HEK293T (cell line): ENCODE data around the gene ZNF280A.

ENCODE experiments used
- ARNT ChIP-seq: fragments of 450-650 bp; IDR thresholded peaks from 2 replicates; pipeline ENCODE4 v1.6.1; 2017; ENCODE audit warnings: mild to moderate bottlenecking
- BHLHE40 ChIP-seq: fragments of 450-650 bp; IDR thresholded peaks from 2 replicates; pipeline ENCODE4 v1.6.1; 2016; ENCODE audit warnings: mild to moderate bottlenecking, moderate library complexity, borderline replicate concordance
- ELF4 ChIP-seq: fragments of 450-650 bp; IDR thresholded peaks from 2 replicates; pipeline ENCODE4 v1.6.1; 2017; ENCODE audit warnings: antibody characterized with exemption
- FOXA1 ChIP-seq: fragments of 450-650 bp; IDR thresholded peaks from 2 replicates; pipeline ENCODE4 v1.6.1; 2016; ENCODE audit warnings: mild to moderate bottlenecking
- FOXK2 ChIP-seq: fragments of 450-650 bp; IDR thresholded peaks from 2 replicates; pipeline ENCODE4 v1.6.1; 2016; ENCODE audit warnings: mild to moderate bottlenecking
- FOXM1 ChIP-seq: fragments of 450-650 bp; IDR thresholded peaks from 2 replicates; pipeline ENCODE4 v1.6.1; 2017; ENCODE audit warnings: mild to moderate bottlenecking, borderline replicate concordance
- L3MBTL2 ChIP-seq: fragments of 450-650 bp; conservative IDR thresholded peaks from 2 replicates; pipeline ENCODE4 v1.6.1; 2016; ENCODE audit warnings: mild to moderate bottlenecking
- LEF1 ChIP-seq: fragments of 450-650 bp; IDR thresholded peaks from 2 replicates; pipeline ENCODE4 v1.6.1; 2017; ENCODE audit warnings: mild to moderate bottlenecking, borderline replicate concordance
- SP1 ChIP-seq: fragments of 450-650 bp; IDR thresholded peaks from 2 replicates; pipeline ENCODE4 v1.6.1; 2017
- SUZ12 ChIP-seq: fragments of 450-650 bp; IDR thresholded peaks from 2 replicates; pipeline ENCODE4 v1.6.1; 2016; ENCODE audit warnings: mild to moderate bottlenecking

DNA sequence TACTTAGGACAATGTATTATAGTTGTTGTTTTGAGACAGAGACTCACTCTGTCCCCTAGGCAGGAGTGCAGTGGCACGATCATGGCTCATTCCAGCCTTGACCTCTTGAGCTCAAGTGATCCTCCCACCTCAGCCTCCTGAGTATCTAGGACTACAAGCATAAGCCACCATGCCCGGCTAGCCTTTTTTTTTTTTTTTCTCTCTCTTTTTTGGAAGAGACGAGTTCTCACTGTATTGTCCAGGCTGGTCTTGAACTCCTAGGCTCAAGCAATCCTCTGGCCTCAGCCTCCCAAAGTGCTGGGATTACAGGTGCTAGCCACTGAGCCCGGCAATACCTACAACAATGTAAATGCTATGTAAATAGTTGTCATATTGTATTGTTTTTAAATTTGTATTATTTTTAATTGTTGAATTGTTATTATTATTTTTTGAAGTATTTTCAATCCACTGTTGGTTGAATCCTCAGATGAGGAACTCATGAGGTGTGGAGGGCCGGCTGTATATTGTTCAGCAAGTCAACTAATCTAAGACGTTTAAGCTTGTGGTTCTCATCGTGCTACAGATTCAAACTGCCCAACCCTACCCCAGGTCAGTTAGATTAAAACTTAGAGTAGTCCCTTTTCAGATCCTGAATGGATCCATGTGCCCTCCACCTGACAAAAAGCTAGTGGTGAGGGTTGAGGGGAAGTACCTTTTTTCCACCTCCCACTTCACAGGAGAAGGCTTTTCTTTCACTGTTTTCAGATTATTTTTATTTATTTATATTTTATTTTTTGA lies 11.9 kb upstream of the ZNF280A start:
- TF ChIP-seq FOXM1 (no peak), FOXA1 (no peak), ARNT (no peak), ELF4 (no peak), SP1 (no peak), SUZ12 (no peak), L3MBTL2 (no peak), LEF1 (no peak), FOXK2 (no peak), BHLHE40 (no peak)
